Right atrium auricular region (tissue), 2 donors: ENCODE results near the gene SLC35E3. TPM values are rescaled to one million over a fixed set of nuclear protein-coding genes. Genes with fewer than 3 reads are reported as not detected.
"Not testable (repeated sequence)": the region's sequence is repeated elsewhere in the genome, so short reads cannot be mapped to it uniquely, and the experiment has no call there.

ENCODE experiments used
- DNase-seq: peaks from one replicate; pipeline ENCODE4 v3.0.0-alpha.2; 2019; ENCODE audit warnings: low spot score
- H3K27ac ChIP-seq, 2 donors: fragments of 200-600 bp; sonication (generic); 1 replicate in 1 of 2; 2 replicates in 1 of 2; pipeline ENCODE4 v1.5.1; 2016 to 2019
- H3K27me3 ChIP-seq, 2 donors: fragments of 200-600 bp; sonication (generic); one replicate each; pipeline versions ENCODE4 v1.5.1 to v1.6.0; 2017 to 2019
- H3K36me3 ChIP-seq: fragments of 200-600 bp; sonication (generic); one replicate; pipeline ENCODE4 v1.5.1; 2016
- H3K4me1 ChIP-seq, 2 donors: fragments of 200-600 bp; sonication (generic); one replicate each; pipeline versions ENCODE4 v1.5.1 to v1.6.0; 2017 to 2019
- H3K4me3 ChIP-seq, 2 donors: fragments of 200-600 bp; sonication (generic); 1 replicate in 1 of 2; 2 replicates in 1 of 2; pipeline ENCODE4 v1.5.1; 2017 to 2019; ENCODE audit warnings: mild to moderate bottlenecking in 1 of 2, moderate library complexity in 1 of 2
- H3K9me3 ChIP-seq, 2 donors: fragments of 200-600 bp; sonication (generic); one replicate each; pipeline ENCODE4 v1.5.1; 2019
- total RNA-seq, 2 donors: library from RNA; depleted of rRNA; stranded (reverse); fragments of >200 nt; gene quantifications; one replicate each; pipeline ENCODE4 v1.1.0, GENCODE V29; 2016
- TF ChIP-seq, protein P1 (sequence below), 2 donors: fragments of 200-600 bp; sonication (generic); IDR thresholded peaks; one replicate each; pipeline ENCODE4 v1.5.1; 2019; ENCODE audit warnings: antibody characterized with exemption in 2 of 2

The SLC35E3 gene
- total RNA-seq, 2 donors from 2014 or later: 2.3 to 3.1 TPM

DNA sequence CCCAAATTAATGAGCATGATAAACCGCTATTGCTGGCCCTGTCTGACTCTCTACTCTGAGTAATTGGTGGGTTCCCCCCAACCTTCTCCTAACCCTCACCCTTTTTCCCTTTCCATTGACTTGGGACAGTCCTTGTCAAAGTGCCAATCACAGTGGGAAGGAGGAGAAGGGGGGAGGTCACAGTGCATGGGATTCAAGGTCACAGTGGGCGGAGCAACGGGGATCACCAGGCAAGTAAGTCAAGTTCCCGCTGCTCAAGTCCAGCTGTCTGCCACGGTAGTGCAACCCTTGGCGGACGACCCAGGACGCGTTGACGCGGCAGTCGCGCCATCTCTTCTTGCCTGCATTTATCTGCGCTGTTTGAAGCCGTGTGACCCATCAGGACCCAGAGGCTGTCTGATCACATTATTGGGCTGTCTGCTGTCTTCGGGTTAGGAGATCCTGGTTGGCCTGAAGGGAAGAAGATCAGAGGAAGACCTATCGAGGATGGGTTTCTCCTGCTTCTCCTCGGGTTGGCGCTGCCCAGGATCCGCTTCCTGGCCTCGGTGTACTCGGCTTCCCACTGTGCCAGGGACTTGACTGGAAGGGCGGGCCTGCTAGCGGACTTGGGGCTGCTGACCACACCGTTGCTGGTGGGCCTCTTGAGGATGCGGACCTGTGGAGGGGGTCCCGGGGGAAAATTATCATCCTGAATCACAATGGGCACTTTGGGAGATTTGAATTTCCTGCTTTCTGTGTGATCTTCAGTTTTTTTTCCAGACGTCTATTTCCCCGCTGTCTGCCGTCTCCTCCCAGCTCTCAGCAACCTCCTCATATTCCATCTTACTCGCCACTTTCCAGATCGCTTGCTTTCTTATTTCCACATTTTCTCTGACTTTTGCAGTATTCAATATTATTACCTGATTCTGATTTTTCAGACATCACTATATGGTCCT, 58.9 kb downstream of the SLC35E3 start:
- no peak for DNase-seq
- H3K9me3 ChIP-seq: no peaks in the 10 kb centered on the region

DNA sequence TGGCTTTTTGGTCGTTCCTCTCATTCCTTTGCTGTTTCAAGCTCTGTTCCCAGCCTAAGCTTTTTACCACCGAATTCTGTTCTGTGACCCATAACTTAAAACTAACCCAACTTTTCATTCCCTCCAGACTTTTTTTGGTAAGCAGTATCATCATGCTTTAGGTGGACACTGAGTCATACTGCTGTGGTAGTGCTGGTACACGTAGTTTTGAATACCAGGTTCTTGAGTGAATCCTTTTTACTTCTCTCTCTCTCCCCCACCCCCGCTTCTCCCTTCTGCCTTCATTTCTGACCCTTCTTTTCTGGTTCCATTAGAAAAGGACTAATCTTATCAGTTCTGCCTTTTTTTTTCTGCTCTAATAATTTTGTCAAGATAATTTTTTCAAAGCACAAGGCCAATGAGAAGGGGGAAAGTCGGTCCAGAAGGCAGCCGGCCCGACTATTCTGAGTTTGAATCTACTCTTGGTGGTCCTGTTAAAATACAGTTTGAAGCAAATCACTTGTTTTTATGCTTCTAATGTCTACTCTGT, 59.7 kb downstream of the SLC35E3 start:
- Histone ChIP-seq H3K4me3 (no peak overlapping the region), H3K4me1 (peaks cover 0 to 15% of the 10 kb centered on the region in 2 donors), H3K27ac (no peak overlapping the region), H3K9me3 (no peaks in the 10 kb centered on the region), H3K36me3 (peaks cover 14% of the 10 kb centered on the region), H3K27me3 (no peaks in the 10 kb centered on the region)
- no peak for DNase-seq
- TF ChIP-seq, protein P1, sequence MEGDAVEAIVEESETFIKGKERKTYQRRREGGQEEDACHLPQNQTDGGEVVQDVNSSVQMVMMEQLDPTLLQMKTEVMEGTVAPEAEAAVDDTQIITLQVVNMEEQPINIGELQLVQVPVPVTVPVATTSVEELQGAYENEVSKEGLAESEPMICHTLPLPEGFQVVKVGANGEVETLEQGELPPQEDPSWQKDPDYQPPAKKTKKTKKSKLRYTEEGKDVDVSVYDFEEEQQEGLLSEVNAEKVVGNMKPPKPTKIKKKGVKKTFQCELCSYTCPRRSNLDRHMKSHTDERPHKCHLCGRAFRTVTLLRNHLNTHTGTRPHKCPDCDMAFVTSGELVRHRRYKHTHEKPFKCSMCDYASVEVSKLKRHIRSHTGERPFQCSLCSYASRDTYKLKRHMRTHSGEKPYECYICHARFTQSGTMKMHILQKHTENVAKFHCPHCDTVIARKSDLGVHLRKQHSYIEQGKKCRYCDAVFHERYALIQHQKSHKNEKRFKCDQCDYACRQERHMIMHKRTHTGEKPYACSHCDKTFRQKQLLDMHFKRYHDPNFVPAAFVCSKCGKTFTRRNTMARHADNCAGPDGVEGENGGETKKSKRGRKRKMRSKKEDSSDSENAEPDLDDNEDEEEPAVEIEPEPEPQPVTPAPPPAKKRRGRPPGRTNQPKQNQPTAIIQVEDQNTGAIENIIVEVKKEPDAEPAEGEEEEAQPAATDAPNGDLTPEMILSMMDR (IDR thresholded peaks at IDR 0.05): no peak

More for the DNA sequence above, 58.9 kb downstream of the SLC35E3 start:
- Histone ChIP-seq H3K27me3 (no peaks in the 10 kb centered on the region), H3K4me3 (no peak overlapping the region), H3K36me3 (peaks cover 7% of the 10 kb centered on the region), H3K4me1 (peaks cover 0 to 12% of the 10 kb centered on the region in 2 donors), H3K27ac (no peak overlapping the region)
- TF ChIP-seq, protein P1 (IDR thresholded peaks at IDR 0.05): no peak

DNA sequence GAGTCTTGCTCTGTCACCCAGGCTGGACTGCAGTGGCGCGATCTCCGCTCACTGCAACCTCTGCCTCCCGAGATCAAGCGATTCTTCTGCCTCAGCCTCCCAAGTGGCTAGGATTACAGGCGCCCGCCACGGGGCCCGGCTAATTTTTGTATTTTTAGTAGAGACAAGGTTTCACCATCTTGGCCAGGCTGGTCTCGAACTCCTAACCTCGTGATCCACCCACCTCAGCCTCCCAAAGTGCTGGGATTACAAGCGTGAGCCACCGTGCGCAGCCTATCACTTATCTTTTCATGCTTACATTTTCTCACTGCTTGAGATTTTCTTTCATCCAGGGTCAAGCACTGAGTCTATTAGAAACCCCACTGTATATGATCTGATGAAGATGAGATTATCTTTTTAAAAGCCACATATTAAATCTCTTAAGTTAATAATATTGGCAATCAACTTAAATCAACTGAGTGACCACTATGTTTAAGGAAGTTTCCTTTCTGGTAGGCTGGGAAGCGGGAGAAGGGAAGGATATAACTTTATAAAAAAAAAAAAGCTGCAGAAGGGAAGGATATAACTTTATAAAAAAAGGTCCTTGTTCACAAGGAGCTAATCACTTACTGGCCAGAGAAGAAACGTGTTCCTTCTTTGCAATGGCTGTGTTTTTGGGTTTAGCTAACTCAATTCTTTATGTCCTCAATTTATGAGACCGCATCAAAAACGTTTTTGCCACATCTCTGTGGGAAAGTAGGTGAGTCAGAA, 60.7 kb downstream of the SLC35E3 start:
- H3K9me3 ChIP-seq: no peaks in the 10 kb centered on the region
- peak overlapping the region in 1 of 2 donors; percentile 98 for H3K4me3 ChIP-seq

DNA sequence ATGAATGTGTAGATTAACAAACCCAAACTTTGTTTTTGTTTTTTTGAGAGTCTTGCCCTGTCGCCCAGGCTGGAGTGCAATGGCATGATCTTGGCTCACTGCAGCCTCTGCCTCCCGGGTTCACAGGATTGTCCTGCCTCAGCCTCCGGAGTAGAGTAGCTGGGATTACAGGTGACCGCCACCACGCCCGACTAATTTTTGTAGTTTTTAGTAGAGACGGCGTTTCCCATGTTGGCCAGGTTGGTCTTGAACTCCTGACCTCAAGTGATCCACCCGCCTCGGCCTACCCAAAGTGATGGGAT, 61.2 kb downstream of the SLC35E3 start:
- H3K36me3 ChIP-seq: peaks cover 30% of the 10 kb centered on the region
- peaks cover 0 to 24% of the 10 kb centered on the region in 2 donors for H3K4me1 ChIP-seq
- peak overlapping the region; percentile 85 to 98 for H3K4me3 ChIP-seq
- H3K9me3 ChIP-seq, DNase-seq, H3K27me3 ChIP-seq: not testable (repeated sequence)
- H3K27ac ChIP-seq: peak overlapping the region; percentile 98 to 99

More for the DNA sequence above, 60.7 kb downstream of the SLC35E3 start:
- TF ChIP-seq, protein P1 (IDR thresholded peaks at IDR 0.05): no peak
- no peak for DNase-seq
- peaks cover 0 to 22% of the 10 kb centered on the region in 2 donors for H3K4me1 ChIP-seq
- H3K27ac ChIP-seq: peak overlapping the region in 1 of 2 donors; percentile 99
- H3K27me3 ChIP-seq: no peaks in the 10 kb centered on the region
- H3K36me3 ChIP-seq: peaks cover 24% of the 10 kb centered on the region

DNA sequence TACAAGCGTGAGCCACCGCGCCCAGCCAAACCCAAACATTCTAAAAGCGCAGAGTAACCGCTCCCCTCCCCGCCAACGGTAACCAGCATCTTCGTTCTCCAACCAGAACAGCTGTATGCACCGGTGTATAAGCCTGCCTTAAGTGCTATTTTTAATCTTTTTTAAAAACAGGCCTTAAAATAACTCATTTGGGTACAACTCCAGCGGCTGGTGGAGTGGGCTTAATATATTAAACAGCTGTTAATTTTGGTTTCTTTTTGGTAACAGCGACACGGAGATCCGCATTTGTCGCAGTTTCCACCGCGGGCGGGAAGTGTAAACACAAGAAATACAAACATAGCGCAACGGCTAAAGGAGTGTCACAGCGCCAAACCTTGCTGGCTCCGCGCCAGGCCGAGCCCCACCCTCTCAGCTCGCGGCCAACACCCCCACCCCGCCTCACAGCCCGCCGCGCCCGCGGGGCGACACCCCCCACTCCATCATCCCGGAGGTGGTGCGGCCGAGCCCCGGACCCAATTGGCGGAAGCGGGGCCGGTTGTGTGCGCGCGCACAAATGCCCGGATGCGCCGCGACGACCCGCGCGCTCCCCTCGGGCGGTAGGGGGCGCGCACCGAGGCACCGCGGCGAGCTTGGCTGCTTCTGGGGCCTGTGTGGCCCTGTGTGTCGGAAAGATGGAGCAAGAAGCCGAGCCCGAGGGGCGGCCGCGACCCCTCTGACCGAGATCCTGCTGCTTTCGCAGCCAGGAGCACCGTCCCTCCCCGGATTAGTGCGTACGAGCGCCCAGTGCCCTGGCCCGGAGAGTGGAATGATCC, 61.8 kb downstream of the SLC35E3 start, which contains the start of gene MDM2:
Gene MDM2 (plus strand): TSS at position 602 of the 812 bp plus-strand sequence. CDS start 301 bp downstream, outside the sequence.
- Histone ChIP-seq H3K27me3 (no peaks in the 10 kb centered on the region), H3K4me3 (peak within 1 kb of the TSS; percentile 85 to 98), H3K4me1 (peaks cover 0 to 24% of the 10 kb centered on the region in 2 donors), H3K9me3 (no peaks in the 10 kb centered on the region), H3K27ac (peak within 1 kb of the TSS; percentile 98 to 99), H3K36me3 (peaks cover 35% of the 10 kb centered on the region)
- peak; percentile 94 for DNase-seq
- TF ChIP-seq, protein P1 (IDR thresholded peaks at IDR 0.05): peak; percentile 66 to 93
